Heart right ventricle (tissue), 16 donors: ENCODE results near the gene THBD. TPM values are rescaled to one million over a fixed set of nuclear protein-coding genes. Genes with fewer than 3 reads are reported as not detected.
A peak's percentile ranks its signal among the peaks of the same experiment; 100 is the strongest.

Experiments
- ATAC-seq, 8 donors: fragments of 200-7000 bp; cut with Tn5 transposase; one replicate each; pipeline ENCODE4 v1.9.1; 2020; ENCODE audit warnings: mild to moderate bottlenecking in 8 of 8, moderate library complexity in 8 of 8, moderate number of reproducible peaks in 1 of 8
- DNase-seq, 2 donors: peaks; one replicate each; pipeline ENCODE4 v3.0.0-alpha.2; 2020
- H3K27ac ChIP-seq, 10 donors: fragments of 200-600 bp; sonication (generic) in 2 of 10; one replicate each; pipeline versions ENCODE4 v1.5.0 to v1.8.0; 2020 to 2022; ENCODE audit warnings: mild to moderate bottlenecking in 3 of 10
- H3K27me3 ChIP-seq, 7 donors: fragments of 200-600 bp; one replicate each; pipeline ENCODE4 v1.8.0; 2021 to 2022; ENCODE audit warnings: mild to moderate bottlenecking in 2 of 7
- H3K36me3 ChIP-seq, 9 donors: fragments of 200-600 bp; sonication (generic) in 1 of 9; one replicate each; pipeline versions ENCODE4 v1.5.0 to v1.8.0; 2020 to 2022; ENCODE audit warnings: mild to moderate bottlenecking in 2 of 9
- H3K4me1 ChIP-seq, 9 donors: fragments of 200-600 bp; sonication (generic) in 1 of 9; one replicate each; pipeline versions ENCODE4 v1.5.0 to v1.8.0; 2020 to 2022; ENCODE audit warnings: mild to moderate bottlenecking in 4 of 9
- H3K4me3 ChIP-seq, 10 donors: fragments of 200-600 bp; sonication (generic) in 2 of 10; one replicate each; pipeline versions ENCODE4 v1.5.0 to v1.8.0; 2020 to 2022; ENCODE audit warnings: mild to moderate bottlenecking in 7 of 10, moderate library complexity in 2 of 10
- H3K9me3 ChIP-seq, 11 donors: fragments of 200-600 bp in 10 of 11; sonication (generic) in 2 of 11; one replicate each; pipeline versions ENCODE4 v1.5.0 to v1.8.0; 2013 to 2022; ENCODE audit warnings: mild to moderate bottlenecking in 2 of 11, control low read depth in 1 of 11, moderate library complexity in 1 of 11
- WGBS, 2 donors: extraction: QIAGEN DNeasy Blood & Tissue Kit; methylation state at CpG; one replicate each; pipeline ENCODE4 v1.1.7; 2013; ENCODE audit warnings: inconsistent platforms in 1 of 2; 5-methylcytosine and 5-hydroxymethylcytosine counted together
- intact Hi-C, 10 donors: fragments of 100-400 bp; cut with DNase I; formaldehyde crosslinking; loops; one replicate each; pipeline versions ENCODE4 v1.11.1 to v1.14.2; 2022
- polyA plus RNA-seq, 2 donors: library from polyadenylated mRNA; stranded (reverse); fragments of 200-250 nt; gene quantifications; one replicate each; pipeline ENCODE4 v1.2.3, GENCODE V29; 2013
- total RNA-seq, 10 donors: library from RNA; stranded (reverse); fragmentation: NEBNext Ultra II Directional in 3 of 10; extraction: Animal tissue kit (Norgen Biotek cat#: 25700) in 3 of 10; gene quantifications; one replicate each; pipeline versions ENCODE4 v1.2.1 to v1.2.4, GENCODE V29; 2021 to 2023
- TF ChIP-seq, protein P1 (sequence below), 9 donors: fragments of 200-600 bp; sonication (generic) in 2 of 9; IDR thresholded peaks; one replicate each; pipeline versions ENCODE4 v1.5.0 to v1.8.0; 2021 to 2022; ENCODE audit warnings: antibody characterized with exemption in 9 of 9, mild to moderate bottlenecking in 5 of 9, moderate library complexity in 1 of 9
- donor health status: Arrhythmogenic right ventricular cardiomyopathy.
- donor health status: ischemic (EF 13 %, LVEDD 7.1; RV severe dilation, severe dysfunction).
- donor health status: healthy with polysubstance abuse.
- donor health status: DM: no; HTN: yes; CAD: no.
- donor health status: DM: no; HTN: no; CAD: no.
- donor health status: ischemic (EF 25% LVEDD 6.9; RV normal size, moderate dysfunction).
- donor health status: ischemic (EF 25% LVEDD 5.7; RV mildly dilated, moderate dysfunction).
- donor health status: healthy.
- donor health status: DM: yes; HTN: yes; CAD: no.
- donor health status: Ischemic cardiomyopathy.
- donor health status: ischemic (EF 35%, LVEDD 5.7; RV mildly dilated, moderate dysfunction).
- donor health status: nonischemic (EF 11% LVEDD 7.7; RV severe dilation, severe dysfunction).
- donor health status: DM: yes; HTN: yes; CAD: no.
- donor health status: PGD.
- donor health status: ischemic (EF 29% LVEDD 5.4; RV normal size, mild dysfunction).
- donor health status: nonischemic (EF 23%, LVEDD 6.1; RV moderate dilation, normal function).

The THBD gene
- total and polyA plus RNA-seq, 12 donors, result 11.1 to 61.0 (median 17.4) TPM

DNA sequence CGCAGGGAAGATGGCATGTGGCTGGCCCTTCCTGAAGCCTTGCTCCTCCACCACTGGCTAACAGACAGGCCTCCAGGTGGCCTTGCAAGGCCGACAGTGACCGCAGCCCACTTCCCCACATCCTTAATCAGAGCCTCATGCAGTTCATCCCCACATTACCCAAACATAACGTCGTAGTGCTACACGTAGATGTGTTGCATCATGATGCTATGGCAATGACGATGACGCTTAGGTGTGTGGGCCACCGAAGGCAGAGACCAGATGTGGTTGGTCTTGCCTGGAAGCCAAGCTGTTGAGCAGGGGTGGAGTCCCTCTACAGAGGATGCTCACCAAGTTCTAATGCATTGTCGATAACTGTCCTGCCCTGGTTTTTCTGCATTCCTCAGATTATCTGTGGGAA, 31.0 kb upstream of the THBD start:
- H3K4me1 ChIP-seq, result peaks cover 0 to 60% (median 37%) of the 10 kb centered on the region in 9 donors
- no peaks in the 10 kb centered on the region for H3K27me3 ChIP-seq
- WGBS, 2 donors, result 71 to 73% methylated on average over 10 of the region's 10 CpGs
- H3K36me3 ChIP-seq, result peaks cover 0 to 39% (median 0%) of the 10 kb centered on the region in 9 donors
- no peak for ATAC-seq
- DNase-seq, result no peak
- H3K27ac ChIP-seq, result peak overlapping the region in 6 of 10 donors; percentile 20 to 99 (median 96)
- intact Hi-C loops, result loop anchor here in 2 of 10 donors (5.0 kb wide), 3 partner anchors 52 to 97 kb away; no protein-coding TSS in a partner anchor
- no peaks in the 10 kb centered on the region for H3K9me3 ChIP-seq
- peak overlapping the region in 3 of 10 donors; percentile 20 to 59 (median 51) for H3K4me3 ChIP-seq
- TF ChIP-seq, protein P1, sequence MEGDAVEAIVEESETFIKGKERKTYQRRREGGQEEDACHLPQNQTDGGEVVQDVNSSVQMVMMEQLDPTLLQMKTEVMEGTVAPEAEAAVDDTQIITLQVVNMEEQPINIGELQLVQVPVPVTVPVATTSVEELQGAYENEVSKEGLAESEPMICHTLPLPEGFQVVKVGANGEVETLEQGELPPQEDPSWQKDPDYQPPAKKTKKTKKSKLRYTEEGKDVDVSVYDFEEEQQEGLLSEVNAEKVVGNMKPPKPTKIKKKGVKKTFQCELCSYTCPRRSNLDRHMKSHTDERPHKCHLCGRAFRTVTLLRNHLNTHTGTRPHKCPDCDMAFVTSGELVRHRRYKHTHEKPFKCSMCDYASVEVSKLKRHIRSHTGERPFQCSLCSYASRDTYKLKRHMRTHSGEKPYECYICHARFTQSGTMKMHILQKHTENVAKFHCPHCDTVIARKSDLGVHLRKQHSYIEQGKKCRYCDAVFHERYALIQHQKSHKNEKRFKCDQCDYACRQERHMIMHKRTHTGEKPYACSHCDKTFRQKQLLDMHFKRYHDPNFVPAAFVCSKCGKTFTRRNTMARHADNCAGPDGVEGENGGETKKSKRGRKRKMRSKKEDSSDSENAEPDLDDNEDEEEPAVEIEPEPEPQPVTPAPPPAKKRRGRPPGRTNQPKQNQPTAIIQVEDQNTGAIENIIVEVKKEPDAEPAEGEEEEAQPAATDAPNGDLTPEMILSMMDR (IDR thresholded peaks at IDR 0.05), result no peak

GRCh38 chr20:23079926-23080325, 30.5 kb upstream of the THBD start:
- ATAC-seq, result no peak
- H3K4me3 ChIP-seq, result peak overlapping the region in 2 of 10 donors; percentile 20 to 51
- H3K27ac ChIP-seq, result peak overlapping the region in 3 of 10 donors; percentile 98 to 99 (median 99)

GRCh38 chr20:23079016-23079351, 29.5 kb upstream of the THBD start:
- Histone ChIP-seq H3K27me3 (no peaks in the 10 kb centered on the region), H3K36me3 (peaks cover 0 to 39% (median 0%) of the 10 kb centered on the region in 9 donors), H3K27ac (no peak overlapping the region), H3K9me3 (no peaks in the 10 kb centered on the region), H3K4me1 (peaks cover 0 to 54% (median 31%) of the 10 kb centered on the region in 9 donors), H3K4me3 (no peak overlapping the region)
- WGBS, 2 donors, result 74 to 78% methylated on average over 6 of the region's 6 CpGs
- ATAC-seq (no peak), DNase-seq (no peak)
- intact Hi-C loops, result loop anchor here in 1 of 10 donors (10.0 kb wide), 1 partner anchor 46 kb away; no protein-coding TSS in a partner anchor
- TF ChIP-seq, protein P1 (IDR thresholded peaks at IDR 0.05), result peak in 1 of 9 donors; percentile 31

More at GRCh38 chr20:23079926-23080325, 30.5 kb upstream of the THBD start:
- intact Hi-C loops, result loop anchor here in 3 of 10 donors (5.0 to 10.0 kb wide), 4 partner anchors 45 to 97 kb away; no protein-coding TSS in a partner anchor
- DNase-seq, result no peak
- Histone ChIP-seq H3K27me3 (no peaks in the 10 kb centered on the region), H3K9me3 (no peaks in the 10 kb centered on the region), H3K36me3 (peaks cover 0 to 39% (median 0%) of the 10 kb centered on the region in 9 donors), H3K4me1 (peaks cover 0 to 54% (median 37%) of the 10 kb centered on the region in 9 donors)
- TF ChIP-seq, protein P1 (IDR thresholded peaks at IDR 0.05), result no peak
- WGBS, 2 donors, result 56 to 60% methylated on average over 2 of the region's 2 CpGs

DNA sequence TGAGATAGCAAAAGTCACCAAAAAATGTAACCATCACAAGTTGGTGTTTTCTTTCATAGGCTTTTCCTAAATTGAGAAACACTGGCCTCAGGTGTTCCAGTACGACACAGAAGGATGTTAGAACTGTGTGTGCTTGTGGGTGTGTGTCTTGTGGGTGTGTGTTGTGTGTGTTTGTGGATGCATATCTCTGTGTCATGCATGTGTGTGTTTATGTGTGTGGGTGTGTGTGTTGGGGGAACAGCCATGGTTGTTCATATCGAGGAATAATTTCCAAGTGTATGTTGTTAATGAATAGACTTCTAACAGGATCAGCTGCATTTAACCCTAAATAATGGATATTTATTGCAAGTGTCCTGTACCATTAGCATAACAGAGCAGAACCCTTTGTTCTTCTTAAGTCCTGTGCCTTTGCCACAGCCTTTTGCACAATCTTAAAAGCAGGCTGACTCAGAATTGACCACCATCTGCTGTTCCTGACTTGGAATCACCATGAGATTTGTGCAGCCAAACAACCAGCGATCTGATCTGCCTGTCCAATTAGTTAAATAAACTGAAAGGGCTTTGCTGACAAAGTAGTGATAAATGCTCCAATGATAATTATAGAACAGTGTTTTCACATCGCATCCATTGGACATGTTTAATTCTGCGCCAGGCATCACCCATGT, 29.0 kb upstream of the THBD start:
- Histone ChIP-seq H3K36me3 (peaks cover 0 to 39% (median 0%) of the 10 kb centered on the region in 9 donors), H3K27ac (peak overlapping the region in 1 of 10 donors; percentile 1), H3K27me3 (no peaks in the 10 kb centered on the region), H3K9me3 (no peaks in the 10 kb centered on the region), H3K4me1 (peaks cover 0 to 54% (median 31%) of the 10 kb centered on the region in 9 donors), H3K4me3 (no peak overlapping the region)
- intact Hi-C loops, result loop anchor here in 1 of 10 donors (10.0 kb wide), 1 partner anchor 46 kb away; no protein-coding TSS in a partner anchor
- no peak for ATAC-seq
- TF ChIP-seq, protein P1 (IDR thresholded peaks at IDR 0.05), result no peak
- no peak for DNase-seq
- 75 to 76% methylated on average over 5 of the region's 5 CpGs for WGBS, 2 donors
